Measurements from ENCODE around the gene CAMK2G.
A peak's percentile ranks its signal among the peaks of the same experiment; 100 is the strongest.

DNA sequence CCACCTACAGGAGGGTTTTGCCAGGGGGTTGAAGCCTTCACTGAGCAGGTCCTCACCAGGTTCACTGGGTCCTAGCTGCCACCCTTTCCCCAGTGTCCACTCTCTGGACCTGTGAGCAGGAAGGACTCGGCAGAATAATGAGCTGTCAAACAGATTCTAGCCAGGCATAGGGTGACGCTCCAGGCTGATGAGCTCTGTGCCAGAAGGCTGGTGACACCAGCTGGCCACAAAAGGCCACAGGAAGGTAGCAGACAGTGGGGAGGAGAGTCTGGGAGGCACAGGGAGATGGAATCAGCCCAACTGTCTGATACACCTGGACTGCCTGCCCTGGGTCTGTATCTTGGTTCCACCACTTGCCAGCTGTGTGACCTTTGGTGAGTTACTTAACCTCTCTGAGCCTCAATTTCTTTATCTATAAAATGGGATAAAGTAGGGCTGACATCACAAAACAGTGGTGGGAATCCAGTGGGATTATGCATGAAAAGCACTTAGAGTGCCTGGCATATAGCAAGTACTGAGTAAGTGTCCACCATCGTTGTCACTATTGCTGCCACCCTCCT lies 36.3 kb downstream of the CAMK2G start:
- TF ChIP-seq PHF8 (IDR thresholded peaks at IDR 0.05; ENCODE audit: borderline replicate concordance, low read depth) (no peak), EP300 (IDR thresholded peaks at IDR 0.05) (no peak), ZFP36 (IDR thresholded peaks at IDR 0.05; ENCODE audit: borderline replicate concordance, partially characterized antibody) (peak; percentile 70), CBX2 (IDR thresholded peaks at IDR 0.05; ENCODE audit: borderline replicate concordance, low read depth) (no peak)
- TF ChIP-seq, protein P1, sequence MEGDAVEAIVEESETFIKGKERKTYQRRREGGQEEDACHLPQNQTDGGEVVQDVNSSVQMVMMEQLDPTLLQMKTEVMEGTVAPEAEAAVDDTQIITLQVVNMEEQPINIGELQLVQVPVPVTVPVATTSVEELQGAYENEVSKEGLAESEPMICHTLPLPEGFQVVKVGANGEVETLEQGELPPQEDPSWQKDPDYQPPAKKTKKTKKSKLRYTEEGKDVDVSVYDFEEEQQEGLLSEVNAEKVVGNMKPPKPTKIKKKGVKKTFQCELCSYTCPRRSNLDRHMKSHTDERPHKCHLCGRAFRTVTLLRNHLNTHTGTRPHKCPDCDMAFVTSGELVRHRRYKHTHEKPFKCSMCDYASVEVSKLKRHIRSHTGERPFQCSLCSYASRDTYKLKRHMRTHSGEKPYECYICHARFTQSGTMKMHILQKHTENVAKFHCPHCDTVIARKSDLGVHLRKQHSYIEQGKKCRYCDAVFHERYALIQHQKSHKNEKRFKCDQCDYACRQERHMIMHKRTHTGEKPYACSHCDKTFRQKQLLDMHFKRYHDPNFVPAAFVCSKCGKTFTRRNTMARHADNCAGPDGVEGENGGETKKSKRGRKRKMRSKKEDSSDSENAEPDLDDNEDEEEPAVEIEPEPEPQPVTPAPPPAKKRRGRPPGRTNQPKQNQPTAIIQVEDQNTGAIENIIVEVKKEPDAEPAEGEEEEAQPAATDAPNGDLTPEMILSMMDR (IDR thresholded peaks at IDR 0.05): no peak
